HuH-7.5 (cell line): ENCODE data around the gene ZNF629.
"Not testable (repeated sequence)": the region's sequence is repeated elsewhere in the genome, so short reads cannot be mapped to it uniquely, and the experiment has no call there.

ENCODE experiments used
- DNase-seq: peaks from one replicate; pipeline ENCODE4 v3.0.0; 2011; ENCODE audit warnings: low spot score

ZNF629 gene

GRCh38 chr16:30786936-30787612, at the start of gene ZNF629:
ZNF629 (minus strand) TSS chr16:30787205; CDS start chr16:30784482, 2,723 bp downstream.
- peak; percentile 88 for DNase-seq

- no peak for DNase-seq
Measured at GRCh38 chr16:30834130-30834740, 47.2 kb upstream of the ZNF629 start.

GRCh38 chr16:30830072-30830417, 43.0 kb upstream of the ZNF629 start:
- DNase-seq = no peak

- peak; percentile 36 for DNase-seq
Measured at GRCh38 chr16:30829130-30830071, 42.4 kb upstream of the ZNF629 start.

- no peak for DNase-seq
Measured at GRCh38 chr16:30821891-30822290, 34.9 kb upstream of the ZNF629 start.

- DNase-seq = not testable (repeated sequence)
Measured at GRCh38 chr16:30821441-30821840, 34.4 kb upstream of the ZNF629 start.

- no peak for DNase-seq
Measured at GRCh38 chr16:30820952-30821421, 34.0 kb upstream of the ZNF629 start.

GRCh38 chr16:30816769-30817168, 29.8 kb upstream of the ZNF629 start:
- DNase-seq = no peak

GRCh38 chr16:30813821-30814189, 26.8 kb upstream of the ZNF629 start:
- DNase-seq = no peak

- DNase-seq = not testable (repeated sequence)
Measured at GRCh38 chr16:30809675-30810074, 22.7 kb upstream of the ZNF629 start.

- DNase-seq = not testable (repeated sequence)
Measured at GRCh38 chr16:30808890-30809426, 22.0 kb upstream of the ZNF629 start.

GRCh38 chr16:30808146-30808545, 21.1 kb upstream of the ZNF629 start:
- no peak for DNase-seq

GRCh38 chr16:30805370-30806169, 18.6 kb upstream of the ZNF629 start:
- DNase-seq = peak; percentile 80

- no peak for DNase-seq
Measured at GRCh38 chr16:30805056-30805369, 18.0 kb upstream of the ZNF629 start.

- DNase-seq = no peak
Measured at GRCh38 chr16:30802936-30803335, 15.9 kb upstream of the ZNF629 start.

GRCh38 chr16:30797670-30798309, 10.8 kb upstream of the ZNF629 start:
- DNase-seq = no peak

GRCh38 chr16:30794634-30795033, 7.6 kb upstream of the ZNF629 start:
- DNase-seq = no peak

GRCh38 chr16:30793508-30794069, 6.6 kb upstream of the ZNF629 start:
- no peak for DNase-seq

- DNase-seq = no peak
Measured at GRCh38 chr16:30787613-30788378, 791 bp upstream of the ZNF629 start.
